ENCODE data around the gene CSMD2.

CSMD2 gene

GRCh38 chr1:33930346-33931110 lies 234.5 kb downstream of the CSMD2 start:
- Histone ChIP-seq H4K8ac (ENCODE audit: low read depth, low read length) (no peak overlapping the region), H3K27me3 (ENCODE audit: insufficient read depth, low read length, poor library complexity) (no peaks in the 10 kb centered on the region), H3K36me3 (ENCODE audit: control insufficient read depth, insufficient read depth, low read length) (no peaks in the 10 kb centered on the region), H3K79me1 (ENCODE audit: low read length) (no peaks in the 10 kb centered on the region), H2BK120ac (ENCODE audit: low read depth, low read length) (no peak overlapping the region), H2AK5ac (ENCODE audit: low read length) (no peak overlapping the region), H4K5ac (ENCODE audit: low read length) (no peak overlapping the region), H2BK15ac (replicated peaks; ENCODE audit: low read depth) (no peak overlapping the region), H3K18ac (ENCODE audit: low read length) (no peak overlapping the region), H3K56ac (ENCODE audit: low read length) (no peak overlapping the region), H3K4me2 (ENCODE audit: low read length) (no peak overlapping the region), H3K23ac (ENCODE audit: low read length) (no peak overlapping the region), H2BK5ac (ENCODE audit: low read length) (no peak overlapping the region), H3K79me2 (ENCODE audit: control insufficient read depth, insufficient read depth, low read length) (no peaks in the 10 kb centered on the region), H3K4ac (ENCODE audit: low read depth, low read length) (no peak overlapping the region), H3K27ac (ENCODE audit: low read depth, low read length) (no peak overlapping the region), H3K4me1 (ENCODE audit: control insufficient read depth, low read depth, low read length) (no peaks in the 10 kb centered on the region), H3K4me3 (ENCODE audit: low read length) (no peak overlapping the region), H3K9ac (ENCODE audit: low read length) (no peak overlapping the region)
- DNase-seq, result no peak
- WGBS (ENCODE audit: extremely low coverage, insufficient coverage, low lambda C conversion rate), result no CpG with 5 or more reads among the region's 11 CpGs

- Histone ChIP-seq H3K36me3 (ENCODE audit: control insufficient read depth, insufficient read depth, low read length) (no peaks in the 10 kb centered on the region), H3K18ac (ENCODE audit: low read length) (no peak overlapping the region), H3K27me3 (ENCODE audit: insufficient read depth, low read length, poor library complexity) (no peaks in the 10 kb centered on the region), H3K4ac (ENCODE audit: low read depth, low read length) (no peak overlapping the region), H2BK15ac (replicated peaks; ENCODE audit: low read depth) (no peak overlapping the region), H3K4me2 (ENCODE audit: low read length) (no peak overlapping the region), H4K5ac (ENCODE audit: low read length) (no peak overlapping the region), H2BK120ac (ENCODE audit: low read depth, low read length) (no peak overlapping the region), H3K79me1 (ENCODE audit: low read length) (no peaks in the 10 kb centered on the region), H3K56ac (ENCODE audit: low read length) (no peak overlapping the region), H3K79me2 (ENCODE audit: control insufficient read depth, insufficient read depth, low read length) (no peaks in the 10 kb centered on the region), H3K23ac (ENCODE audit: low read length) (no peak overlapping the region), H2AK5ac (ENCODE audit: low read length) (no peak overlapping the region), H2BK5ac (ENCODE audit: low read length) (no peak overlapping the region), H4K8ac (ENCODE audit: low read depth, low read length) (no peak overlapping the region), H3K4me3 (ENCODE audit: low read length) (no peak overlapping the region), H3K4me1 (ENCODE audit: control insufficient read depth, low read depth, low read length) (no peaks in the 10 kb centered on the region), H3K9ac (ENCODE audit: low read length) (no peak overlapping the region), H3K27ac (ENCODE audit: low read depth, low read length) (no peak overlapping the region)
- DNase-seq, result no peak
Observed at GRCh38 chr1:33928251-33928650, 236.8 kb downstream of the CSMD2 start.

DNA sequence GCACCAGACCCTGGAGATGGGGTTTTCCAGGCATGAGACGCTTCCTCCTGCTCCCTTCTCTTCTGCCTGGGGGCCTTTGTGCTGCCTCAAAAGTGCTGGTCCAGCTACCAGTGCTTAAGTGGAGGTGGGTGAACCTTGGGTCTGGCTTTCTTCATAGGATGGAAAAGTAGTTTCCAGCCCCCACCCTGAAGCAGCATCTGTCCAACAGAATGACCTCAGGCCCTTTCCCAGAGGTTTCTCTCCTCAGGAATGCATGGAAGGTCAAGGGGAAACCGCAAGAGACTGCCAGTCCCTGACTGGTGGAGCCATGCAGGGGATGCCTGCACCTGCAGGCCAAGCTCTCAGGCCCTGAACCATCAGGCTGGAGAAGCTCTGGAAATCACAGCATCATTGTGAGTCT lies 237.3 kb downstream of the CSMD2 start:
- Histone ChIP-seq H3K36me3 (ENCODE audit: control insufficient read depth, insufficient read depth, low read length) (no peaks in the 10 kb centered on the region), H3K27ac (ENCODE audit: low read depth, low read length) (no peak overlapping the region), H2AK5ac (ENCODE audit: low read length) (no peak overlapping the region), H3K4me1 (ENCODE audit: control insufficient read depth, low read depth, low read length) (no peaks in the 10 kb centered on the region), H3K18ac (ENCODE audit: low read length) (no peak overlapping the region), H3K23ac (ENCODE audit: low read length) (no peak overlapping the region), H2BK15ac (replicated peaks; ENCODE audit: low read depth) (no peak overlapping the region), H2BK5ac (ENCODE audit: low read length) (no peak overlapping the region), H3K27me3 (ENCODE audit: insufficient read depth, low read length, poor library complexity) (no peaks in the 10 kb centered on the region), H4K8ac (ENCODE audit: low read depth, low read length) (no peak overlapping the region), H3K4me2 (ENCODE audit: low read length) (no peak overlapping the region), H3K79me2 (ENCODE audit: control insufficient read depth, insufficient read depth, low read length) (no peaks in the 10 kb centered on the region), H3K56ac (ENCODE audit: low read length) (no peak overlapping the region), H4K5ac (ENCODE audit: low read length) (no peak overlapping the region), H3K4me3 (ENCODE audit: low read length) (no peak overlapping the region), H3K9ac (ENCODE audit: low read length) (no peak overlapping the region), H3K4ac (ENCODE audit: low read depth, low read length) (no peak overlapping the region), H3K79me1 (ENCODE audit: low read length) (no peaks in the 10 kb centered on the region), H2BK120ac (ENCODE audit: low read depth, low read length) (no peak overlapping the region)
- DNase-seq, result no peak
- no CpG with 5 or more reads among the region's 2 CpGs for WGBS (ENCODE audit: extremely low coverage, insufficient coverage, low lambda C conversion rate)

GRCh38 chr1:33925586-33925985 lies 239.4 kb downstream of the CSMD2 start:
- no peaks in the 10 kb centered on the region for H3K79me2 ChIP-seq (ENCODE audit: control insufficient read depth, insufficient read depth, low read length)
- WGBS (ENCODE audit: extremely low coverage, insufficient coverage, low lambda C conversion rate), result no CpG with 5 or more reads among the region's 8 CpGs
- no peaks in the 10 kb centered on the region for H3K27me3 ChIP-seq (ENCODE audit: insufficient read depth, low read length, poor library complexity)
- peak; percentile 30 for DNase-seq
- no peak overlapping the region for H2BK120ac ChIP-seq (ENCODE audit: low read depth, low read length)
- no peak overlapping the region for H3K23ac ChIP-seq (ENCODE audit: low read length)
- H2BK15ac ChIP-seq (replicated peaks; ENCODE audit: low read depth), result no peak overlapping the region
- H3K36me3 ChIP-seq (ENCODE audit: control insufficient read depth, insufficient read depth, low read length), result no peaks in the 10 kb centered on the region
- no peak overlapping the region for H3K4me2 ChIP-seq (ENCODE audit: low read length)
- no peak overlapping the region for H3K27ac ChIP-seq (ENCODE audit: low read depth, low read length)
- no peak overlapping the region for H3K9ac ChIP-seq (ENCODE audit: low read length)
- no peak overlapping the region for H4K8ac ChIP-seq (ENCODE audit: low read depth, low read length)
- H3K79me1 ChIP-seq (ENCODE audit: low read length), result no peaks in the 10 kb centered on the region
- no peak overlapping the region for H3K18ac ChIP-seq (ENCODE audit: low read length)
- no peak overlapping the region for H3K4ac ChIP-seq (ENCODE audit: low read depth, low read length)
- H3K4me3 ChIP-seq (ENCODE audit: low read length), result no peak overlapping the region
- H2BK5ac ChIP-seq (ENCODE audit: low read length), result no peak overlapping the region
- no peak overlapping the region for H3K56ac ChIP-seq (ENCODE audit: low read length)
- H4K5ac ChIP-seq (ENCODE audit: low read length), result no peak overlapping the region
- H2AK5ac ChIP-seq (ENCODE audit: low read length), result no peak overlapping the region
- H3K4me1 ChIP-seq (ENCODE audit: control insufficient read depth, low read depth, low read length), result peaks cover 5% of the 10 kb centered on the region

GRCh38 chr1:33921281-33921680 lies 243.7 kb downstream of the CSMD2 start:
- no peaks in the 10 kb centered on the region for H3K27me3 ChIP-seq (ENCODE audit: insufficient read depth, low read length, poor library complexity)
- no peak overlapping the region for H3K56ac ChIP-seq (ENCODE audit: low read length)
- H3K18ac ChIP-seq (ENCODE audit: low read length), result no peak overlapping the region
- H4K5ac ChIP-seq (ENCODE audit: low read length), result no peak overlapping the region
- H3K4ac ChIP-seq (ENCODE audit: low read depth, low read length), result no peak overlapping the region
- H3K9ac ChIP-seq (ENCODE audit: low read length), result no peak overlapping the region
- no peak overlapping the region for H2AK5ac ChIP-seq (ENCODE audit: low read length)
- no peak overlapping the region for H4K8ac ChIP-seq (ENCODE audit: low read depth, low read length)
- H3K4me1 ChIP-seq (ENCODE audit: control insufficient read depth, low read depth, low read length), result peaks cover 5% of the 10 kb centered on the region
- no peak for DNase-seq
- H3K36me3 ChIP-seq (ENCODE audit: control insufficient read depth, insufficient read depth, low read length), result no peaks in the 10 kb centered on the region
- WGBS (ENCODE audit: extremely low coverage, insufficient coverage, low lambda C conversion rate), result no CpG with 5 or more reads among the region's 5 CpGs
- H3K4me3 ChIP-seq (ENCODE audit: low read length), result no peak overlapping the region
- no peak overlapping the region for H2BK5ac ChIP-seq (ENCODE audit: low read length)
- H3K27ac ChIP-seq (ENCODE audit: low read depth, low read length), result no peak overlapping the region
- H3K4me2 ChIP-seq (ENCODE audit: low read length), result no peak overlapping the region
- H2BK15ac ChIP-seq (replicated peaks; ENCODE audit: low read depth), result no peak overlapping the region
- no peak overlapping the region for H3K23ac ChIP-seq (ENCODE audit: low read length)
- H3K79me1 ChIP-seq (ENCODE audit: low read length), result no peaks in the 10 kb centered on the region
- no peaks in the 10 kb centered on the region for H3K79me2 ChIP-seq (ENCODE audit: control insufficient read depth, insufficient read depth, low read length)
- no peak overlapping the region for H2BK120ac ChIP-seq (ENCODE audit: low read depth, low read length)

- Histone ChIP-seq H3K9ac (ENCODE audit: low read length) (no peak overlapping the region), H3K27me3 (ENCODE audit: insufficient read depth, low read length, poor library complexity) (no peaks in the 10 kb centered on the region), H2BK120ac (ENCODE audit: low read depth, low read length) (no peak overlapping the region), H2BK15ac (replicated peaks; ENCODE audit: low read depth) (no peak overlapping the region), H3K4me1 (ENCODE audit: control insufficient read depth, low read depth, low read length) (peaks cover 5% of the 10 kb centered on the region), H3K4me2 (ENCODE audit: low read length) (no peak overlapping the region), H2BK5ac (ENCODE audit: low read length) (no peak overlapping the region), H4K5ac (ENCODE audit: low read length) (no peak overlapping the region), H3K23ac (ENCODE audit: low read length) (no peak overlapping the region), H3K56ac (ENCODE audit: low read length) (no peak overlapping the region), H3K79me1 (ENCODE audit: low read length) (no peaks in the 10 kb centered on the region), H3K18ac (ENCODE audit: low read length) (no peak overlapping the region), H2AK5ac (ENCODE audit: low read length) (no peak overlapping the region), H3K27ac (ENCODE audit: low read depth, low read length) (no peak overlapping the region), H3K4me3 (ENCODE audit: low read length) (no peak overlapping the region), H3K4ac (ENCODE audit: low read depth, low read length) (no peak overlapping the region), H3K36me3 (ENCODE audit: control insufficient read depth, insufficient read depth, low read length) (no peaks in the 10 kb centered on the region), H4K8ac (ENCODE audit: low read depth, low read length) (no peak overlapping the region), H3K79me2 (ENCODE audit: control insufficient read depth, insufficient read depth, low read length) (no peaks in the 10 kb centered on the region)
- WGBS (ENCODE audit: extremely low coverage, insufficient coverage, low lambda C conversion rate), result no CpG with 5 or more reads among the region's 1 CpG
- no peak for DNase-seq
Observed at GRCh38 chr1:33918368-33918767, 246.7 kb downstream of the CSMD2 start.

Data from mesendoderm (in vitro differentiated cells).